Measurements from ENCODE around the gene SLC22A16. TPM values are rescaled to one million over a fixed set of nuclear protein-coding genes. Genes with fewer than 3 reads are reported as not detected.

Gene SLC22A16
- total RNA-seq, 1 donor from 2014 or later: not detected

- H3K36me3 Mint-ChIP-seq (ENCODE audit: unreplicated experiment): no peaks in the 10 kb centered on the region
- no peaks in the 10 kb centered on the region for H3K9me3 Mint-ChIP-seq (ENCODE audit: unreplicated experiment)
- no peaks in the 10 kb centered on the region for H3K27me3 Mint-ChIP-seq (ENCODE audit: unreplicated experiment)
- TF ChIP-seq CTCF (IDR thresholded peaks at IDR 0.05; ENCODE audit: partially characterized antibody, unreplicated experiment): no peak
- no peak overlapping the region for H3K27ac Mint-ChIP-seq (ENCODE audit: unreplicated experiment)
- DNase-seq: no peak
- no peak overlapping the region for H3K4me3 Mint-ChIP-seq (ENCODE audit: unreplicated experiment)
- H3K4me1 Mint-ChIP-seq (ENCODE audit: low read depth, unreplicated experiment): no peaks in the 10 kb centered on the region
These were observed 7.9 kb upstream of the SLC22A16 start for GRCh38 chr6:110484321-110484720.

GRCh38 chr6:110482774-110483400 is 6.5 kb upstream of the SLC22A16 start:
- DNase-seq: no peak
- H3K27ac Mint-ChIP-seq (ENCODE audit: unreplicated experiment): no peak overlapping the region
- no peak overlapping the region for H3K4me3 Mint-ChIP-seq (ENCODE audit: unreplicated experiment)
- no peaks in the 10 kb centered on the region for H3K27me3 Mint-ChIP-seq (ENCODE audit: unreplicated experiment)
- H3K36me3 Mint-ChIP-seq (ENCODE audit: unreplicated experiment): no peaks in the 10 kb centered on the region
- no peaks in the 10 kb centered on the region for H3K4me1 Mint-ChIP-seq (ENCODE audit: low read depth, unreplicated experiment)
- no peak for TF ChIP-seq CTCF (IDR thresholded peaks at IDR 0.05; ENCODE audit: partially characterized antibody, unreplicated experiment)
- no peaks in the 10 kb centered on the region for H3K9me3 Mint-ChIP-seq (ENCODE audit: unreplicated experiment)

- no peak overlapping the region for H3K4me3 Mint-ChIP-seq (ENCODE audit: unreplicated experiment)
- no peaks in the 10 kb centered on the region for H3K36me3 Mint-ChIP-seq (ENCODE audit: unreplicated experiment)
- no peaks in the 10 kb centered on the region for H3K4me1 Mint-ChIP-seq (ENCODE audit: low read depth, unreplicated experiment)
- no peak for DNase-seq
- H3K27me3 Mint-ChIP-seq (ENCODE audit: unreplicated experiment): peaks cover 3% of the 10 kb centered on the region
- no peaks in the 10 kb centered on the region for H3K9me3 Mint-ChIP-seq (ENCODE audit: unreplicated experiment)
- H3K27ac Mint-ChIP-seq (ENCODE audit: unreplicated experiment): no peak overlapping the region
- no peak for TF ChIP-seq CTCF (IDR thresholded peaks at IDR 0.05; ENCODE audit: partially characterized antibody, unreplicated experiment)
These were observed 4.7 kb upstream of the SLC22A16 start for GRCh38 chr6:110481081-110481480.

- Mint-ChIP-seq H3K27ac (ENCODE audit: unreplicated experiment) (no peak overlapping the region), H3K9me3 (ENCODE audit: unreplicated experiment) (peaks cover 3% of the 10 kb centered on the region), H3K4me1 (ENCODE audit: low read depth, unreplicated experiment) (no peaks in the 10 kb centered on the region), H3K36me3 (ENCODE audit: unreplicated experiment) (no peaks in the 10 kb centered on the region), H3K27me3 (ENCODE audit: unreplicated experiment) (peaks cover 5% of the 10 kb centered on the region), H3K4me3 (ENCODE audit: unreplicated experiment) (peak overlapping the region; percentile 63)
- DNase-seq: no peak
- no peak for TF ChIP-seq CTCF (IDR thresholded peaks at IDR 0.05; ENCODE audit: partially characterized antibody, unreplicated experiment)
These were observed 1.3 kb downstream of the SLC22A16 start for GRCh38 chr6:110475066-110475653.

GRCh38 chr6:110474500-110474899 is 1.9 kb downstream of the SLC22A16 start:
- H3K27me3 Mint-ChIP-seq (ENCODE audit: unreplicated experiment): peaks cover 6% of the 10 kb centered on the region

More at GRCh38 chr6:110474500-110474899, 1.9 kb downstream of the SLC22A16 start:
- Mint-ChIP-seq H3K36me3 (ENCODE audit: unreplicated experiment) (no peaks in the 10 kb centered on the region), H3K9me3 (ENCODE audit: unreplicated experiment) (peaks cover 3% of the 10 kb centered on the region), H3K4me3 (ENCODE audit: unreplicated experiment) (no peak overlapping the region), H3K27ac (ENCODE audit: unreplicated experiment) (no peak overlapping the region), H3K4me1 (ENCODE audit: low read depth, unreplicated experiment) (no peaks in the 10 kb centered on the region)
- no peak for TF ChIP-seq CTCF (IDR thresholded peaks at IDR 0.05; ENCODE audit: partially characterized antibody, unreplicated experiment)
- DNase-seq: no peak

All from glutamatergic neuron (in vitro differentiated cells).